Peyer's patch (tissue), 4 donors: ENCODE data around the gene DHRS4. TPM values are rescaled to one million over a fixed set of nuclear protein-coding genes. Genes with fewer than 3 reads are reported as not detected.
A peak's percentile ranks its signal among the peaks of the same experiment; 100 is the strongest.

Source experiments
- DNase-seq, 3 donors: peaks; one replicate each; pipeline ENCODE4 v3.0.0-alpha.2; 2017 to 2019
- H3K27ac ChIP-seq, 4 donors: fragments of 200-600 bp; sonication (generic); one replicate each; pipeline ENCODE4 v1.5.1; 2016 to 2019
- H3K27me3 ChIP-seq, 2 donors: fragments of 200-600 bp; sonication (generic); one replicate each; pipeline ENCODE4 v1.5.1; 2019
- H3K36me3 ChIP-seq, 3 donors: fragments of 200-600 bp; sonication (generic); one replicate each; pipeline ENCODE4 v1.5.1; 2016 to 2019
- H3K4me1 ChIP-seq, 4 donors: fragments of 200-600 bp; sonication (generic); one replicate each; pipeline ENCODE4 v1.5.1; 2016 to 2019
- H3K4me3 ChIP-seq, 4 donors: fragments of 200-600 bp; sonication (generic); 1 replicate in 3 of 4; 2 replicates in 1 of 4; pipeline ENCODE4 v1.5.1; 2016 to 2019; ENCODE audit warnings: mild to moderate bottlenecking in 1 of 4
- H3K9me3 ChIP-seq, 4 donors: fragments of 200-600 bp; sonication (generic); one replicate each; pipeline ENCODE4 v1.5.1; 2016 to 2019; ENCODE audit warnings: mild to moderate bottlenecking in 1 of 4
- POLR2A ChIP-seq, 2 donors: fragments of 450-650 bp; IDR thresholded peaks; one replicate each; pipeline ENCODE4 v1.5.1; 2017; ENCODE audit warnings: antibody characterized with exemption in 2 of 2, mild to moderate bottlenecking in 2 of 2, moderate library complexity in 2 of 2
- total RNA-seq, 4 donors: library from RNA; depleted of rRNA; stranded (reverse); fragments of >200 nt; gene quantifications; one replicate each; pipeline ENCODE4 v1.1.0, GENCODE V29; 2016
- TF ChIP-seq, protein P1 (sequence below), 6 experiments: fragments of 450-650 bp in 4 of 6; fragments of 200-600 bp in 2 of 6; sonication (generic) in 1 of 6; IDR thresholded peaks; one replicate each; pipeline ENCODE4 v1.5.1; 2017 to 2019; ENCODE audit warnings: antibody characterized with exemption in 6 of 6, mild to moderate bottlenecking in 3 of 6, moderate library complexity in 1 of 6

The DHRS4 gene
- 10 to 100 TPM; 52.8 to 77.9 (median 62.4) TPM for total RNA-seq

DNA sequence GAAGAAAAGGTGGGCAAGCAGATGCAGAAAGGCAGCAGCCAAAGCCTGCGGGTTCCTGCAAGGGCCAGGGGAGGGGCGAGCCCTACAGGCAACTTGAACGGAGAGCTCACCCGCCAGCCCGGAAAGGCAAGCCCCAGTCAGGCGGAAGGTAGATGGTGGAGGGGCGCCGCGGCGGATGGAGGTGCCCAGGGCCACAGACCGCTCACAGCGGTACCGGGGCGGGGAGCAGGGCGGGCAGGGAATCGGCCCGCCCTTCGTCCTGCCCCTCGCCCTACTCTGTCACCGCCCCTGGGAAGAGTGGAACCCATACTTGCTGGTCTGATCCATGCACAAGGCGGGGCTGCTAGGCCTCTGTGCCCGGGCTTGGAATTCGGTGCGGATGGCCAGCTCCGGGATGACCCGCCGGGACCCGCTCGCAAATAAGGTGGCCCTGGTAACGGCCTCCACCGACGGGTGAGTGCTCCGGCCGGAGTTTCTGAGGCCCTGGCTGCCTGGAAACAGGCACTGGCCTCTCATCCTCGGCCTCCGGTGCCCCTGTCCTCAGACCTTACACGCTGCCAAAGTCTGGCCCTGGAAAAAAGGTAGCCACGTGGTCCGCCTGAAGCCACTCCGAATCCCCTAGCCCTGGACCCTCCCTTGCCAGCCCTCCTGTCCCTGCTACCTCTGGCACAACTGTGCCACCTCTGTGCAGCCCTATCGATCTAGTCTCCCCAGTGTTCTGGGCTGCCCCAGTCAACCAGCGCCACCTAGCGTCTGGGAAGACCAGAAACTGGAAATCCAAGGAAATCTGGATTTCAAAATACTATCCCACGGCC, at the start of gene DHRS4:
DHRS4 (plus strand) TSS at position 307 of the 815 bp plus-strand sequence; CDS start at position 326, 19 bp downstream.
- Histone ChIP-seq H3K27ac (peak within 1 kb of the TSS; percentile 74 to 93 (median 90)), H3K4me1 (peaks cover 0 to 9% (median 4%) of the 10 kb centered on the region in 4 donors), H3K9me3 (no peaks in the 10 kb centered on the region), H3K36me3 (peaks cover 0 to 17% (median 0%) of the 10 kb centered on the region in 3 donors), H3K4me3 (peak within 1 kb of the TSS; percentile 71 to 93 (median 84)), H3K27me3 (no peaks in the 10 kb centered on the region)
- peak; percentile 81 to 92 (median 88) for DNase-seq
- TF ChIP-seq POLR2A (IDR thresholded peaks at IDR 0.05) = peak; percentile 39 to 63
- TF ChIP-seq, protein P1, sequence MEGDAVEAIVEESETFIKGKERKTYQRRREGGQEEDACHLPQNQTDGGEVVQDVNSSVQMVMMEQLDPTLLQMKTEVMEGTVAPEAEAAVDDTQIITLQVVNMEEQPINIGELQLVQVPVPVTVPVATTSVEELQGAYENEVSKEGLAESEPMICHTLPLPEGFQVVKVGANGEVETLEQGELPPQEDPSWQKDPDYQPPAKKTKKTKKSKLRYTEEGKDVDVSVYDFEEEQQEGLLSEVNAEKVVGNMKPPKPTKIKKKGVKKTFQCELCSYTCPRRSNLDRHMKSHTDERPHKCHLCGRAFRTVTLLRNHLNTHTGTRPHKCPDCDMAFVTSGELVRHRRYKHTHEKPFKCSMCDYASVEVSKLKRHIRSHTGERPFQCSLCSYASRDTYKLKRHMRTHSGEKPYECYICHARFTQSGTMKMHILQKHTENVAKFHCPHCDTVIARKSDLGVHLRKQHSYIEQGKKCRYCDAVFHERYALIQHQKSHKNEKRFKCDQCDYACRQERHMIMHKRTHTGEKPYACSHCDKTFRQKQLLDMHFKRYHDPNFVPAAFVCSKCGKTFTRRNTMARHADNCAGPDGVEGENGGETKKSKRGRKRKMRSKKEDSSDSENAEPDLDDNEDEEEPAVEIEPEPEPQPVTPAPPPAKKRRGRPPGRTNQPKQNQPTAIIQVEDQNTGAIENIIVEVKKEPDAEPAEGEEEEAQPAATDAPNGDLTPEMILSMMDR (IDR thresholded peaks at IDR 0.05) = peak; percentile 75 to 94 (median 84)

DNA sequence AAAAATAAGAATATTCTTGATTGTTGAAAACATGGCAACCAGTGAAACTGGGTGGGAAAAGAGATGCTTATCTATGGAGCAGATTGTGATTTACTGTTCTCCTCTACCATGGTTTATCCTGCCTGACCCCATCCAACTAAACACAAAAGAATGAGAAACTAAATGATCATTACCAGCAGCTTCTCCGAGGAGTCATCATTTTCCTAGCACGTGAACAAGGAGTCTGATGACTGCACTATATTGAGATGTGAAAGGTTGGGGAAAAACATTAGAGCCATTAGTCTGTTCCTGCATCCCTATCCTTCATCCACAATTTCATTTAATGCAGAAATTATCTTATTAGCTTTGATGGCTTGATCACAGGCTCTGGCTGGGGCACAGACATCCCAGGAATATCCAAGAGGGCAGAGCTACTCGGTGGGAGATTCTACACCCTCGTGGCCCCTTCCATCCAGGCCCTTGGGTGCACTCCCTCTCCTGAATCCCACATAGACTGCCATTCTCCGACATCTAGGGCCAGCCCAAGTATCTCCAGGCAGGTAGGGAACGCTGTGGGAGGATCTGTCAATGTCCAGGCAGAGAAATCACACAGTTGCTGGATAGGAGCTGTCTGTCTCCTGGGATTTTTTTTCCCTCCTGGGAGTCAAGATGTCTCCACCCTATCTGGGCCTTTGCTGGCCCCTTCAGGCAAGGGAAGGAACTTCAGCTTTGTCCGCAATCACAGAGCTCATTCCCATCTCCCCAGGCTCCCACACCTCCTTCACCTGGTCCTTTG, 43.3 kb upstream of the DHRS4 start:
- no peaks in the 10 kb centered on the region for H3K27me3 ChIP-seq
- H3K4me3 ChIP-seq = no peak overlapping the region
- H3K9me3 ChIP-seq = no peaks in the 10 kb centered on the region
- H3K27ac ChIP-seq = no peak overlapping the region
- H3K36me3 ChIP-seq = no peaks in the 10 kb centered on the region
- DNase-seq = peak in 2 of 3 donors; percentile 62 to 68
- H3K4me1 ChIP-seq = no peaks in the 10 kb centered on the region
- TF ChIP-seq, protein P1 (IDR thresholded peaks at IDR 0.05) = peak in 4 of 6 experiments; percentile 60 to 76 (median 68)
- no peak for TF ChIP-seq POLR2A (IDR thresholded peaks at IDR 0.05)

DNA sequence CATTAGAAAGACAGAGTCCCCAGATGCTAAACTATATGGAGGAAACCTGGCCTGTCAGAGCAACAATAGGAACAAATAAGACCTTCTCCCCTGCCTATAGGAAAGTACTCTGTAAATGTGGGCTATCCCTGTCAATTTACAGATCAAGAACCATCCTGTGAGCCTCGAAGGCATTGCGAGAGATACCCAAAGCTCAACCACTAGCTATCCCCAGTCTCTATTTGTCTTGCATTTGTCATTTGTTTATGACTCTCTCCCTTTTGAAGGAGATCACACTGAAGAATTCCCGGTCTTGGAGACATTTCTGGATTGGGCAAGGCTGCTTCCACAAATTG, 42.7 kb upstream of the DHRS4 start:
- no peak for DNase-seq
- Histone ChIP-seq H3K36me3 (no peaks in the 10 kb centered on the region), H3K4me3 (no peak overlapping the region), H3K9me3 (no peaks in the 10 kb centered on the region), H3K4me1 (no peaks in the 10 kb centered on the region), H3K27me3 (no peaks in the 10 kb centered on the region), H3K27ac (no peak overlapping the region)
- TF ChIP-seq, protein P1 (IDR thresholded peaks at IDR 0.05) = no peak
- TF ChIP-seq POLR2A (IDR thresholded peaks at IDR 0.05) = no peak

DNA sequence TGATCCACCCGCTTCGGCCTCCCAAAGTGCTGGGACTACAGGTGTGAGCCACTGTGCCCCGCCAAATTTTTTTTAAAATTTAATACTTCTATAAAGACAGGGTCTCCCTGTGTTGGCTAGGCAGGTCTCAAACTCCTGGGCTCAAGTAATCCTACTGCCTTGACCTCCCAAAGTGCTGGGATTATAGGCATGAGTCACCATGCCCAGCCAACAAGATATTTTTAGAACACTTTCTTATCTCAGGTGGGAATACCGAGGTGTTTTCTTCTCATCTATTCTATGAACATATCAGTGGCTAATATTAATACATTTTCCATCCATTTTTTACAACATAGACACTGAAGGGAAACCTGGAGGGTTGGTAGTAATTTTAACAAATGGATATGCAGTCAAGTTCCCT, 38.0 kb upstream of the DHRS4 start:
- no peak for DNase-seq
- H3K9me3 ChIP-seq = no peaks in the 10 kb centered on the region
- H3K4me1 ChIP-seq = no peaks in the 10 kb centered on the region
- H3K36me3 ChIP-seq = no peaks in the 10 kb centered on the region
- no peaks in the 10 kb centered on the region for H3K27me3 ChIP-seq
- no peak overlapping the region for H3K27ac ChIP-seq
- no peak overlapping the region for H3K4me3 ChIP-seq
- TF ChIP-seq POLR2A (IDR thresholded peaks at IDR 0.05) = no peak
- TF ChIP-seq, protein P1 (IDR thresholded peaks at IDR 0.05) = no peak

DNA sequence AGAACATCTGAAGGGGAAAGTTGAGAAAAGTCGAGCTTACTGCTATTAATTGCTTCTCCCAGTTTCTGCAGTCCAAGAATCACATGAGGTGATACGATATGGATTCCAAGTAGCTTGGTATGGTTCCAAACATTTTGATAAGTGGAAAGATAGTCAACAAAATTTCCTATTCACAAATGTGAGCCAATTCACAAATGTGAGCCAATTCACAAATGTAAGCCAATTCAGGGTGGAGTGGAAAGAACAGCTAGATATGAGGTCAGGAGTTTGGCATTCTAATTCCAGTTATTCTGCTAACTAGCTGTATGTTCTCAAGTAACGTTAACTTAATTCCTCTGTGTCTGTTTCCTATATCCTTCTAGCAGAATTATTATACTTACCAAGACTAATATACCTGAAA, 37.6 kb upstream of the DHRS4 start:
- H3K36me3 ChIP-seq = no peaks in the 10 kb centered on the region
- H3K27ac ChIP-seq = no peak overlapping the region
- no peak for DNase-seq
- no peaks in the 10 kb centered on the region for H3K4me1 ChIP-seq
- no peaks in the 10 kb centered on the region for H3K9me3 ChIP-seq
- no peaks in the 10 kb centered on the region for H3K27me3 ChIP-seq
- no peak for TF ChIP-seq POLR2A (IDR thresholded peaks at IDR 0.05)
- TF ChIP-seq, protein P1 (IDR thresholded peaks at IDR 0.05) = no peak
- H3K4me3 ChIP-seq = no peak overlapping the region
